OCI-LY7 (cell line): ENCODE results near the gene NACC2.
A peak's percentile ranks its signal among the peaks of the same experiment; 100 is the strongest.

Source experiments
- EZH2phosphoT487 ChIP-seq: fragments of 200-600 bp; sonication (generic); IDR thresholded peaks from 2 replicates; pipeline ENCODE4 v1.6.1; 2018; ENCODE audit warnings: low read depth, borderline replicate concordance, mild to moderate bottlenecking, mixed run types, antibody characterized with exemption, low read length, moderate library complexity, mixed read lengths
- TF ChIP-seq, protein P1 (sequence below): fragments of 200-600 bp; sonication (generic); conservative IDR thresholded peaks from 2 replicates; pipeline ENCODE4 v1.5.1; 2014; ENCODE audit warnings: mild to moderate bottlenecking, antibody characterized with exemption, low read length, moderate library complexity, mixed read lengths

DNA sequence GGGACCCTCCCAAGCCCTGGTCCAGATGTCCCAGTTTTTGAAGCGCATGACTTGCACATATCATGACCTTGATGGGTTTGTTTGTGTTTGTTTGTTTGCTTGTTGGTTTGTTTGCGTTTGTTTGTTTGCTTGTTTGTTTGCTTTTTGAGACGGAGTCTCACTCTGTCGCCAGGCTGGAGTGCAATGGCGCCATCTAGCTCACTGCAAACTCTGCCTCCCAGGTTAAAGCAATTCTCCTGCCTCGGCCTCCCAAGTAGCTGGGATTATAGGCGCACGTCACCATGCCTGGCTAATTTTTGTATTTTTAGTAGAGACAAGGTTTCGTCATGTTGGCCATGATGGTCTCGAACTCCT lies 120.9 kb downstream of the NACC2 start:
- TF ChIP-seq, protein P1, sequence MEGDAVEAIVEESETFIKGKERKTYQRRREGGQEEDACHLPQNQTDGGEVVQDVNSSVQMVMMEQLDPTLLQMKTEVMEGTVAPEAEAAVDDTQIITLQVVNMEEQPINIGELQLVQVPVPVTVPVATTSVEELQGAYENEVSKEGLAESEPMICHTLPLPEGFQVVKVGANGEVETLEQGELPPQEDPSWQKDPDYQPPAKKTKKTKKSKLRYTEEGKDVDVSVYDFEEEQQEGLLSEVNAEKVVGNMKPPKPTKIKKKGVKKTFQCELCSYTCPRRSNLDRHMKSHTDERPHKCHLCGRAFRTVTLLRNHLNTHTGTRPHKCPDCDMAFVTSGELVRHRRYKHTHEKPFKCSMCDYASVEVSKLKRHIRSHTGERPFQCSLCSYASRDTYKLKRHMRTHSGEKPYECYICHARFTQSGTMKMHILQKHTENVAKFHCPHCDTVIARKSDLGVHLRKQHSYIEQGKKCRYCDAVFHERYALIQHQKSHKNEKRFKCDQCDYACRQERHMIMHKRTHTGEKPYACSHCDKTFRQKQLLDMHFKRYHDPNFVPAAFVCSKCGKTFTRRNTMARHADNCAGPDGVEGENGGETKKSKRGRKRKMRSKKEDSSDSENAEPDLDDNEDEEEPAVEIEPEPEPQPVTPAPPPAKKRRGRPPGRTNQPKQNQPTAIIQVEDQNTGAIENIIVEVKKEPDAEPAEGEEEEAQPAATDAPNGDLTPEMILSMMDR = peak; percentile 56
- no peak for TF ChIP-seq EZH2phosphoT487
